Stomach (tissue), 9 donors: ENCODE data around the gene SORCS3. TPM values are rescaled to one million over a fixed set of nuclear protein-coding genes. Genes with fewer than 3 reads are reported as not detected.
A peak's percentile ranks its signal among the peaks of the same experiment; 100 is the strongest.

Experiments used
- DNase-seq, 2 donors: peaks; one replicate each; pipeline versions ENCODE4 v3.0.0 to v3.0.0-alpha.2; 2013 to 2019
- H3K27ac ChIP-seq, 5 donors: fragments of 200-600 bp in 4 of 5; sonication (generic) in 4 of 5; one replicate each; pipeline ENCODE4 v1.5.1; 2013 to 2019; ENCODE audit warnings: mild to moderate bottlenecking in 1 of 5, moderate library complexity in 1 of 5
- H3K27me3 ChIP-seq, 3 donors: fragments of 200-600 bp; sonication (generic); one replicate each; pipeline ENCODE4 v1.5.1; 2017 to 2019; ENCODE audit warnings: mixed run types in 1 of 3
- H3K36me3 ChIP-seq, 4 donors: fragments of 200-600 bp; sonication (generic); 1 replicate in 3 of 4; 2 replicates in 1 of 4; pipeline ENCODE4 v1.5.1; 2016 to 2019
- H3K4me1 ChIP-seq, 4 donors: fragments of 200-600 bp; sonication (generic); one replicate each; pipeline ENCODE4 v1.5.1; 2016 to 2019
- H3K4me3 ChIP-seq, 4 donors: fragments of 200-600 bp; sonication (generic) in 3 of 4; one replicate each; pipeline ENCODE4 v1.5.1; 2016 to 2019; ENCODE audit warnings: mild to moderate bottlenecking in 1 of 4
- H3K9me3 ChIP-seq, 4 donors: fragments of 200-600 bp; sonication (generic); one replicate each; pipeline ENCODE4 v1.5.1; 2016 to 2019
- CTCF ChIP-seq, 7 experiments: fragments of 450-650 bp in 4 of 7; fragments of 200-600 bp in 3 of 7; sonication (generic) in 3 of 7; IDR thresholded peaks; one replicate each; pipeline ENCODE4 v1.5.1; 2016 to 2019; ENCODE audit warnings: antibody characterized with exemption in 7 of 7, control low read depth in 2 of 7, mild to moderate bottlenecking in 1 of 7
- EP300 ChIP-seq: sonication (generic); formaldehyde crosslinking; IDR thresholded peaks from one replicate; pipeline ENCODE4 v1.6.1; 2017; ENCODE audit warnings: antibody characterized with exemption
- POLR2A ChIP-seq, 4 donors: fragments of 450-650 bp; IDR thresholded peaks; one replicate each; pipeline ENCODE4 v1.6.1; 2016; ENCODE audit warnings: antibody characterized with exemption in 4 of 4, control low read depth in 2 of 4, mild to moderate bottlenecking in 1 of 4, moderate library complexity in 1 of 4
- POLR2AphosphoS5 ChIP-seq, 3 donors: sonication (generic); formaldehyde crosslinking; IDR thresholded peaks; one replicate each; pipeline ENCODE4 v1.6.1; 2016; ENCODE audit warnings: antibody characterized with exemption in 3 of 3
- WGBS, 5 donors: extraction: QIAGEN DNeasy Blood & Tissue Kit in 3 of 5; methylation state at CpG; one replicate each; pipeline versions ENCODE4 v1.1.5 to v1.1.7; 2013 to 2018; 5-methylcytosine and 5-hydroxymethylcytosine counted together
- intact Hi-C: fragments of 100-400 bp; cut with DNase I; formaldehyde crosslinking; loops from one replicate; pipeline ENCODE4 v1.15.1; 2023; ENCODE audit warnings: low total_unique reads
- polyA plus RNA-seq, 3 donors: library from polyadenylated mRNA; stranded (reverse); fragments of 200-250 nt; gene quantifications; one replicate each; pipeline ENCODE4 v1.2.3, GENCODE V29; 2013
- total RNA-seq, 5 donors: library from RNA; depleted of rRNA; stranded (reverse); fragments of >200 nt; gene quantifications; one replicate each; pipeline versions ENCODE4 v1.1.0 to v1.2.3, GENCODE V29; 2014 to 2016
- donor health status: healthy with polysubstance abuse.
- donor health status: Bipolar disorder and iron deficiency.
- donor health status: healthy.

Gene SORCS3
- total and polyA plus RNA-seq, 8 donors = 0.06 to 2.6 (median 0.20) TPM; not detected in 4

- Histone ChIP-seq H3K4me1 (no peaks in the 10 kb centered on the region), H3K27me3 (peaks cover 0 to 6% (median 0%) of the 10 kb centered on the region in 3 donors), H3K36me3 (no peaks in the 10 kb centered on the region), H3K4me3 (no peak overlapping the region), H3K27ac (no peak overlapping the region), H3K9me3 (no peaks in the 10 kb centered on the region)
- TF ChIP-seq EP300 (no peak), CTCF (IDR thresholded peaks at IDR 0.05) (no peak), POLR2A (IDR thresholded peaks at IDR 0.05) (no peak), POLR2AphosphoS5 (IDR thresholded peaks at IDR 0.05) (no peak)
- no peak for DNase-seq
- intact Hi-C loops = no loop called here
- WGBS, 5 donors = 70 to 83% (median 78%) methylated on average over 6 of the region's 6 CpGs
Observed at GRCh38 chr10:104867966-104868598, 227.0 kb downstream of the SORCS3 start.

- no peaks in the 10 kb centered on the region for H3K4me1 ChIP-seq
- H3K36me3 ChIP-seq = no peaks in the 10 kb centered on the region
- no peak overlapping the region for H3K4me3 ChIP-seq
- TF ChIP-seq CTCF (IDR thresholded peaks at IDR 0.05) (no peak), POLR2A (IDR thresholded peaks at IDR 0.05) (no peak), POLR2AphosphoS5 (IDR thresholded peaks at IDR 0.05) (no peak), EP300 (no peak)
- intact Hi-C loops = no loop called here
- 52 to 76% (median 71%) methylated on average over 2 of the region's 2 CpGs for WGBS, 5 donors
- H3K27me3 ChIP-seq = no peaks in the 10 kb centered on the region
- peak in 1 of 2 donors; percentile 6 for DNase-seq
- H3K9me3 ChIP-seq = no peaks in the 10 kb centered on the region
- no peak overlapping the region for H3K27ac ChIP-seq
Observed at GRCh38 chr10:104872691-104873090, 231.6 kb downstream of the SORCS3 start.

GRCh38 chr10:104873161-104873560, 232.1 kb downstream of the SORCS3 start:
- H3K9me3 ChIP-seq = no peaks in the 10 kb centered on the region
- intact Hi-C loops = no loop called here
- H3K27me3 ChIP-seq = no peaks in the 10 kb centered on the region
- no peak overlapping the region for H3K4me3 ChIP-seq
- no peak for DNase-seq
- no peaks in the 10 kb centered on the region for H3K4me1 ChIP-seq
- no peaks in the 10 kb centered on the region for H3K36me3 ChIP-seq
- TF ChIP-seq POLR2A (IDR thresholded peaks at IDR 0.05) (no peak), CTCF (IDR thresholded peaks at IDR 0.05) (no peak), POLR2AphosphoS5 (IDR thresholded peaks at IDR 0.05) (no peak), EP300 (no peak)
- no peak overlapping the region for H3K27ac ChIP-seq

GRCh38 chr10:104875561-104875960, 234.5 kb downstream of the SORCS3 start:
- H3K27ac ChIP-seq = no peak overlapping the region
- no peak for DNase-seq
- no peaks in the 10 kb centered on the region for H3K4me1 ChIP-seq
- intact Hi-C loops = no loop called here
- H3K36me3 ChIP-seq = no peaks in the 10 kb centered on the region
- no peaks in the 10 kb centered on the region for H3K27me3 ChIP-seq
- H3K4me3 ChIP-seq = no peak overlapping the region
- WGBS, 5 donors = 67 to 82% (median 76%) methylated on average over 1 of the region's 1 CpG
- H3K9me3 ChIP-seq = no peaks in the 10 kb centered on the region
- TF ChIP-seq POLR2AphosphoS5 (IDR thresholded peaks at IDR 0.05) = no peak
- TF ChIP-seq CTCF (IDR thresholded peaks at IDR 0.05) = no peak
- TF ChIP-seq POLR2A (IDR thresholded peaks at IDR 0.05) = no peak
- no peak for TF ChIP-seq EP300
